ENCODE data around the gene PADI6.

DNA sequence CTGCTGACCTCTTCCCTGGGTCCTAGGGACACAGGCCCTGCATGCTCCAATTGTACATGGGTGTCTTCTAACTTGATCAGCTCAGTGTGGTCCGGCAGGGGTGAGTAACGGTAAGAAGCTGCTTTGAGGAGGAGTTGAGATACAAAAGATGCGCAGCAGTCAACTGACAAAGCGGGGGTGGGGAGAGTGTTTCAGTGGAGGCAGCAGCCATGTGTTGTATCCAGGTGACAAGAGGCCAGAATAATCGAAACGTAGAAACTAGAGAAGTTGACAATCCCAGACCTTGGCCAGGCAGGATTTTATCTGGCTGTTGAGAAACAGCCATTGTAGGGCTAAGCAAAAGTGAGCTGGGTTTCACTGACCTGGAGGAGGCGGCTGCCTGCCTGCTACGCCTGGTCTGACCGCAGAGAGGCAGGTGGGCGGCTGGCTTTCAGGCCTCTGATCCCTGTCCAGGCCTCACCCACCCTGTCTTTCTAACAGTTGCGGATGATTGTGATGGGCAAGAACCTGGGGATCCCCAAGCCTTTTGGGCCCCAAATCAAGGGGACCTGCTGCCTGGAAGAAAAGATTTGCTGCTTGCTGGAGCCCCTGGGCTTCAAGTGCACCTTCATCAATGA lies 28.8 kb downstream of the PADI6 start:
- no peak for TF ChIP-seq CTCF (IDR thresholded peaks at IDR 0.05; ENCODE audit: low read depth, low read length)
- no peak for TF ChIP-seq EZH2phosphoT487 (IDR thresholded peaks at IDR 0.05; ENCODE audit: low read depth)

Measured in OCI-LY3 (cell line).